Measurements from ENCODE around the gene TCEA2.

The TCEA2 gene

GRCh38 chr20:64065062-64065973 lies 2.3 kb downstream of the TCEA2 start:
- no peak for DNase-seq (ENCODE audit: low spot score)

DNA sequence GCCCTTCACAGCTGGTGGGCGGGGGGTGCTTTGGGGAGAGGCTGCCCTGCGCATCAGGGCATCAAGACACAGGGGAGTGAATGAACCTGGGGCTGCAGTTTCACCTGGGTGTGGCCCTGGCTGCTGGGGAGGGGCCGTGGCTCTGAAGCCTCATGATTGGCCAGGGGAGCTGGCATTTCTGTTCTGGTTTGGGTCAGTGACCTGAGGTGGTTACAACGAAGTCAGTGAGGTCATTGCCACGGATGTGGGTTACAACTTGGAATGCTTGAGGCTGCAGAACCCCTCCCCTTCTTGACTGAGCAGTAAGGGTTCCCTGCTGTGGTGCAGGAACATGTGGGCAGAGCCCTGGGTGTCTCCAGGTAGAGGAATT lies 3.0 kb downstream of the TCEA2 start:
- no peak for DNase-seq (ENCODE audit: low spot score)

GRCh38 chr20:64067005-64067632 lies 4.1 kb downstream of the TCEA2 start:
- no peak for DNase-seq (ENCODE audit: low spot score)

DNA sequence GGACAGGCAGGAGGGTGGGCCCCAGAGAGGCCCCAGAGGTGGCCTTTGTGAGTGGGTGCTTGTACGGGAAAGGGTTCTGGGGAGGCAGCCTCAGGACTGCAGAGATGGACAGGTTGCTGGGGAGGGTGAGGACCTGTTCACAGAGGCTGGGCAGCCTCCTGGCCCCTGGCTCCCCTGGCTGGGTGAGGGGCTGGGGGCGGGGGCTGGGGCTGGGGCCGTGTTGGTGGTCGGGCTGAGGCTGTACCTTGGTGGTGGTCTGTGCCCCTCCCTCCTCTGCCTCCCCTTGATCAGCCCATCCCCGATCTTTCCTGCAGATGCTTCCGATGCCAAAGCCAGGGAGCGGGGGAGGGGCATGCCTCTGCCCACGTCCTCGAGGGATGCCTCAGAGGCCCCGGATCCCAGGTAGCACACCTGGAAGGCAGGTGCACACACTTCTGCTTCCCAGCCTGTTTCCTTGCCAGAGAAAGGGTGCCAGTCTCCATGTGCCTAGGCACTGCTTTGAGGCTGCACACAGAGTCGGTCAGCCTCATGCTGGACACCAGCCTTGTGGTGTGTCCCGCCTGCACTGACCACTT lies 4.8 kb downstream of the TCEA2 start:
- no peak for DNase-seq (ENCODE audit: low spot score)

DNA sequence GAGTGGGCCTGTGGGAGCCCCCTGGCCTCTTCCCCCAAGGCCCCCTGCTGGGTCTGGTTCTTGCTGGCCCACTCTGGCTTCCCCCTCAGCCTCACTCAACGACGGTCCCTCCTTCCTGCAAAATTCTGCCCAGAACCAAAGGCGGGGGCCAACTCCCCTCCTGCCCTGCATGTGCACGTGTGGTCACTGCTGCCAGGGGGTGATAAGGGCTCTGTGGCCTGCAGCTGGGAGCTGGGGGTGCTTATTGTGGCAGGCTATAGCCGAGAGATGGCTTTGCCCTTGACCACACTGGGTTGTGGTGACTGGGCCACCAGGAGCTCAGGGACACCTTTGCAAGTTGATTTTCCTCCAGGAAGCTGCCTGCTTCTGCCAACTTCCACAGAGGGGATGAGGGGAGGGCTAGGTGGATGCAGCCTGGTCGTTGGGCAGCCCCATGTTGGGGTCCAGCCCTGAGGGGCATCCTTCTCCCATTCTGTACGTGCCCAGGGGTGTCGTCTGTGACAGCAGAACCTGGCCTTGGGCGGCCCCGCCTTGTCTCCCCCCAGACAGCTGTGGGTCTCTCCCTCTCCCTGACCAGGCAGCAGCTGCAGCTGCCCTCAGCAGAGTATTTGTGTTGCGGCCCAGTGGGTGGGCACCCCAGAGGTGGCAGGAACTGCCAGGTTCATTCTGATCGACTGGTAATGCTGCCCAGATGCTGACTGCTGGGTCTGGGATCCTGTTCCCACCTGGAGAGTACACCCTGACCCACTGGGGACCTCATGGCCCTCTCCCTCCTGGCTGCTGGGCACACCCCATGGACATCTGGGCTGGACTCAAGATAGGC lies 5.6 kb downstream of the TCEA2 start:
- DNase-seq (ENCODE audit: low spot score), result no peak

GRCh38 chr20:64069209-64069613 lies 6.2 kb downstream of the TCEA2 start:
- DNase-seq (ENCODE audit: low spot score), result no peak

- peak; percentile 90 for DNase-seq (ENCODE audit: low spot score)
Observed at GRCh38 chr20:64069614-64070243, 6.7 kb downstream of the TCEA2 start.

- no peak for DNase-seq (ENCODE audit: low spot score)
Observed at GRCh38 chr20:64070244-64070993, 7.4 kb downstream of the TCEA2 start.

DNA sequence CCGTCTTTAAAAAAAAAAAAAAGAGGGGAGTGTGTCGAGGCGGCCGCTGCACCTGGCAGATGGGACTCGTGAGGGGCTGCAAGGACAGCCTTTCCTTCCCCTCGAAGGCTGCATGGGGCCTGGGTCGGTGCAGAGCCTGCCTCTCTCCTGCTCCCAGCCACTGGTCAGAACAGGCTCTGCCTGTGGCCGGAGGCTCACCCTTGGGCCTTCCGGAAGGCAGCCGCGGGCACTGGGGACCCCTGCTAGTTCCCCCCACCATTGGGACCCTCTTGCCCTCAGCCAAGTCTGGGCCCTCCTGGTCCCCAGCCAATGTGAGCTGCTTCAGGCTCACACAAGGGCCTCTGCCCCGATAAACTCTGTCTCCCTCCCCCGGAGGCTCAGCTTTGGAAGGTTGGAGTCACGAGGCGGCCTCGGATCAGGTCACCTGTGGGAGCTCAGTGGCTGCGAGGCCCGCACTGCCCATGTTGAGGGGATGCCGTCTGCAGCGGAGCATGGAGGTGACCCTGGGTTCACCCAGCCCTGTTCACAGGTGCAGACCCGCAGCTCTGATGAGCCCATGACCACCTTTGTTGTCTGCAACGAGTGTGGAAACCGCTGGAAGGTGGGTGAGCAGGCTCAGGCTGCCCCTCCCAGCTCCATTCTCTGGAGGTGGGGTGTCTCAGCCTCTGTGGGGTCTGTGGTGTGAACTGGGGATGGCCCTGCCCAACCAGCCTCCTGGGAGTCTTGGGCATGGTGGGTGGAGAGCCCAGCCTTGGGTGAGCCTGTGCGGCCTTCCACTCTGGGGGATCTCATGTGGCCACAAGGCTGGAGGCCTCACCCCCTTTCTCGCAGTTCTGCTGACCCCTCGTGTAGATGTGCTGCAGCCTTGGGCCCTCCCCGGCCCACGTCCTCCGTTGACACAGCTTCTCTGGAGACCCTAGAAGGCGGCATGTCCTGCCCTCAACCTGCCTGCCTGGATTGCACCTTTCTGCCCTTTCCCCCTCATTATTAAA lies 8.6 kb downstream of the TCEA2 start:
- no peak for DNase-seq (ENCODE audit: low spot score)

GRCh38 chr20:64072498-64073063 lies 9.6 kb downstream of the TCEA2 start:
- DNase-seq (ENCODE audit: low spot score), result no peak

DNA sequence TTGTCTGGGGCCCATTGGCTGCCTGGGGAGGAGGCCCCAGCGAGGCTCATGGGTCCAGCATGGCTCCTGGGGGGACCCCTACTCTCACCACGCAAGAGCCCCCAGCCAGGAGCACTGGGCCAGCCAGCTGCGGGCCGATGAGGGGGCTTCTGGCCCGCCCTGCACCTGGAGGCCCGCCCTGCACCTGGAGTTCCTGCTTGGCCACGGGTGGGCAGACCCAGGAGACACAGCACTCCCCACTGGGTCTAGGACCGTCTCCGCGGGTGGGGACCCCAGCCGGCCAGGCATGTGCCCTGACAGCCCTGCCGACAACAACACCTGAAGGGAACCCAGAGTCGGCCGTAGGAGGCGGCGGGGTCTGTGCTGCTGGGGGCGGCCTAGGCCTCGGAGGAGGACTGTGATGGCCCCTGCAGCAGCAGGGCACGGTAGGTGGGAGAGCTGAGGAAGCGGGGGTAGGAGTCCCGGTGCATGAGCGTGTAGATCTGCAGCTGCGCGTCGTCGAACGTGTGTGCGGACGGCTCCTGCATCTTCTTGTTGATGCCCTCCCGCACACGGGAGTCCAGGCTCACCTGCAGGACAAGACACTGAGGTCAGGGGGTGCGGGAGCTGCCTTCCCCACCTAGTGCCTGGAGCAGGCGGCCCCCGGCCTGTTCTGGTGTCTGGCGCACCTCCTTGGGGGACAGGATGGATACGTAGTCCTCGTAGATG lies 10.6 kb downstream of the TCEA2 start:
- DNase-seq (ENCODE audit: low spot score), result no peak

GRCh38 chr20:64074184-64074789 lies 11.3 kb downstream of the TCEA2 start:
- DNase-seq (ENCODE audit: low spot score), result no peak

GRCh38 chr20:64074963-64075362 lies 12.0 kb downstream of the TCEA2 start:
- DNase-seq (ENCODE audit: low spot score), result no peak

GRCh38 chr20:64075556-64075955 lies 12.6 kb downstream of the TCEA2 start:
- no peak for DNase-seq (ENCODE audit: low spot score)

DNA sequence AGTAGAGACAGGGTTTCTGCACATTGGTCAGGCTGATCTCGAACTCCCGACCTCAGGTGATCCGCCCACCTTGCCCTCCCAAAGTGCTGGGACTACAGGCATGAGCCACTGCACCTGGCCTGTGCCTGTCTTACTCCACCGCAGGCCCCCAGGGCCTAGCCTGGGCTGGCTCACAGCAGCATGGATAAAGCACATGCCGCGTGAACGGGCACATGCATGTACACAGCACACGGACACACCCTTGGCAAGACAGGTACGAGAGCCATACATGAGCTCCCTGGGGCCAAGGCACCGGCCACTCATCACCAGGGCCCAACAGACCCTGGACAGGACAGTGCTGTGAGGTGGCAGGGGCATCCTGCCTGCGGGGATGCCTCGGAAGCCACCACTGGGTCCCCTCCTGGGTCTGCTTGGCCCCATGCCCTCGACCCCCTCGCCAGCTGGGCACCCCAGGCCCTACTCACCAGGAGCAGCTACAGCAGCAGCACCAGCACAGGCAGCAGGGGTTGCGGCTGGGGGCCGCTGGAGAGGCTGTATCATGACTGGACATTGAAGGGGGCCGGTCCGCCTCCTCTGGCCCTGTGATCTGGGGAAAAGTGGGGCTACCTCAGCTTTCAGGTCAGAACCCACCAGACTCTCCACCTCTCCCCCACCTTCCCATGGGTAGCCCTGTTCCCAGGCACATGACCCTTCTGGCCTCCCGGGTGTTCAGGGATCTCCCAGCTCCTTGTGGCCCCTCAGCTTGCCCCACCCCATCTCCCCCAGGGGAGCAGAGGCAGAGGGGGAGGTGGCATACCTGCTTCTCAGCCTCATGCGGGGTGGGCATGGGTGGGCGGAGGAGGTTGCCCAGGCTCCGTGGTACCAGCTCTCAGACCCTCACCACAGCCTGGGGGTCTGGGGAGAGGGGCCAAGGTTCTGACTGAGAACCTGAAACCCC lies 13.3 kb downstream of the TCEA2 start:
- DNase-seq (ENCODE audit: low spot score), result no peak

- no peak for DNase-seq (ENCODE audit: low spot score)
Observed at GRCh38 chr20:64077094-64077493, 14.1 kb downstream of the TCEA2 start.

GRCh38 chr20:64077541-64077875 lies 14.5 kb downstream of the TCEA2 start:
- no peak for DNase-seq (ENCODE audit: low spot score)
